Thyroid gland (tissue), 4 donors: ENCODE measurements around the gene LINC01488. TPM values are rescaled to one million over a fixed set of nuclear protein-coding genes. Genes with fewer than 3 reads are reported as not detected.

ENCODE experiments used
- DNase-seq, 2 donors: peaks; one replicate each; pipeline ENCODE4 v3.0.0-alpha.2; 2019
- H3K27ac ChIP-seq, 3 donors: fragments of 200-600 bp; sonication (generic); 1 replicate in 2 of 3; 2 replicates in 1 of 3; pipeline ENCODE4 v1.5.1; 2016 to 2019; ENCODE audit warnings: mild to moderate bottlenecking in 1 of 3, moderate library complexity in 1 of 3
- H3K27me3 ChIP-seq: fragments of 200-600 bp; sonication (generic); one replicate; pipeline ENCODE4 v1.5.1; 2019
- H3K36me3 ChIP-seq, 2 donors: fragments of 200-600 bp; sonication (generic); one replicate each; pipeline ENCODE4 v1.5.1; 2016 to 2019
- H3K4me1 ChIP-seq, 2 donors: fragments of 200-600 bp; sonication (generic); one replicate each; pipeline ENCODE4 v1.5.1; 2017 to 2019
- H3K4me3 ChIP-seq, 3 donors: fragments of 200-600 bp; sonication (generic); replicated peaks in 1 of 3; 1 replicate in 2 of 3; 2 replicates in 1 of 3; pipeline ENCODE4 v1.5.1; 2016; ENCODE audit warnings: mild to moderate bottlenecking in 1 of 3
- H3K9me3 ChIP-seq: fragments of 200-600 bp; sonication (generic); one replicate; pipeline ENCODE4 v1.5.1; 2017
- CTCF ChIP-seq, 6 experiments: fragments of 200-600 bp in 3 of 6; fragments of 450-650 bp in 3 of 6; sonication (generic) in 3 of 6; IDR thresholded peaks; one replicate each; pipeline ENCODE4 v1.5.1; 2016 to 2019; ENCODE audit warnings: antibody characterized with exemption in 6 of 6, mild to moderate bottlenecking in 2 of 6, inconsistent platforms in 1 of 6, moderate library complexity in 1 of 6
- POLR2A ChIP-seq, 2 donors: fragments of 450-650 bp; IDR thresholded peaks; one replicate each; pipeline ENCODE4 v1.6.1; 2017; ENCODE audit warnings: antibody characterized with exemption in 2 of 2, mild to moderate bottlenecking in 2 of 2, moderate library complexity in 1 of 2
- WGBS, 2 donors: methylation state at CpG; one replicate each; pipeline ENCODE4 v1.1.5; 2017; 5-methylcytosine and 5-hydroxymethylcytosine counted together
- intact Hi-C: fragments of 100-400 bp; cut with DNase I; formaldehyde crosslinking; loops from one replicate; pipeline ENCODE4 v1.15.1; 2023
- total RNA-seq, 4 donors: library from RNA; depleted of rRNA; stranded (reverse); fragments of >200 nt; gene quantifications; one replicate each; pipeline ENCODE4 v1.2.3, GENCODE V29; 2016

LINC01488 gene
- total RNA-seq, 4 donors from 2014 or later, result not detected

DNA sequence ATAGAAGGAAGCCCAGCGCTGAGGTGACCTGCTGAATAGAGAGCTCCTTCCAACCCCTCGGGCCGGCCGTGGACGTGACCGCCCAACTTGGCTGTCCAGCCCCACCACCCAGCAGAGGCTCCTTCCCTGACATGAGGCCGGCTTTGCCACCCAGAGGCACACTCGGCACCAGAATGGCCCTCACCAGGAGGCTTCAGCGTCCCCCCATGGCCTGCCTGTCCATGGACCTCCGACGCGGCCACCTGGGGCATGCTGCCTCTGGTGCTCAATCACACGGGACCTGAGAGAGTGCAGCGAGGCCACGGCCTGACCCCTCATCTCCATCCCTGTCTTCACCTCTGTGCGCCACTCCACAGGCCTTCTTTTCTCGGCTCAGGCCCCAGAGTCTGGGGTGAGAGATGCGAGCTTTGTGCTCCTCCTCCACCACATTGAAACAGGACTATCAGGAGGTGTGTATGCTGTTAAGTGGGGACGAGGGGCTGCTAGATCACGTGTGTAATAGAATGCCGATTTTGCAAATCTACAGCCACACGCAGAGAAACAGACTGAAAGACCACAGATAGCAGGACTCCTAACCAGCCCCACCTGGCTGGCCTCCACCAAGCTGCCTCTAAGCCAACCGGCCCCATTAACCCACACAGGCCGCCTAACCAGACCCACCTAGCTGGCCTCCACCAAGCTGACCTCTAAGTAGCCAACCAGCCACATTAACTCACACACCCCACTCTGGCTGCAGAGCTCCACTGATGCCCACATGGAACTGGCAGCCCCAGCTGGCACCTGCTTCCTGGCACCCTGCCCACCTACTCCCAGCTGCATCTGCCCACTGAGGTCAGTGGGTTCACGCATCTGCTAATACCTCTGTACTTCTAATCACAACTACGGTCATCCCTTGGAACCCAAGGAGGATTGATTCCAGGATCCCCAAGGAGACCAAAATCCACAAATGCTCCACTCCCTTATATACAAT, 20.7 kb downstream of the LINC01488 start:
- no peak overlapping the region for H3K27ac ChIP-seq
- no peaks in the 10 kb centered on the region for H3K36me3 ChIP-seq
- H3K4me1 ChIP-seq, result peaks cover 3 to 4% of the 10 kb centered on the region in 2 donors
- H3K27me3 ChIP-seq, result no peaks in the 10 kb centered on the region
- WGBS, 2 donors, result 90 to 92% methylated on average over 22 to 24 of the region's 26 CpGs
- intact Hi-C loops, result no loop called here
- peak; percentile 23 to 30 for DNase-seq
- no peaks in the 10 kb centered on the region for H3K9me3 ChIP-seq
- no peak for TF ChIP-seq CTCF (IDR thresholded peaks at IDR 0.05)
- no peak for TF ChIP-seq POLR2A (IDR thresholded peaks at IDR 0.05)
- no peak overlapping the region for H3K4me3 ChIP-seq

GRCh38 chr11:69504127-69504526, 22.7 kb downstream of the LINC01488 start:
- Histone ChIP-seq H3K27me3 (no peaks in the 10 kb centered on the region), H3K36me3 (no peaks in the 10 kb centered on the region), H3K27ac (no peak overlapping the region), H3K4me1 (no peaks in the 10 kb centered on the region), H3K4me3 (no peak overlapping the region), H3K9me3 (no peaks in the 10 kb centered on the region)
- no peak for TF ChIP-seq CTCF (IDR thresholded peaks at IDR 0.05)
- no peak for TF ChIP-seq POLR2A (IDR thresholded peaks at IDR 0.05)
- 94 to 97% methylated on average over 8 to 9 of the region's 9 CpGs for WGBS, 2 donors
- DNase-seq, result no peak
- intact Hi-C loops, result no loop called here

DNA sequence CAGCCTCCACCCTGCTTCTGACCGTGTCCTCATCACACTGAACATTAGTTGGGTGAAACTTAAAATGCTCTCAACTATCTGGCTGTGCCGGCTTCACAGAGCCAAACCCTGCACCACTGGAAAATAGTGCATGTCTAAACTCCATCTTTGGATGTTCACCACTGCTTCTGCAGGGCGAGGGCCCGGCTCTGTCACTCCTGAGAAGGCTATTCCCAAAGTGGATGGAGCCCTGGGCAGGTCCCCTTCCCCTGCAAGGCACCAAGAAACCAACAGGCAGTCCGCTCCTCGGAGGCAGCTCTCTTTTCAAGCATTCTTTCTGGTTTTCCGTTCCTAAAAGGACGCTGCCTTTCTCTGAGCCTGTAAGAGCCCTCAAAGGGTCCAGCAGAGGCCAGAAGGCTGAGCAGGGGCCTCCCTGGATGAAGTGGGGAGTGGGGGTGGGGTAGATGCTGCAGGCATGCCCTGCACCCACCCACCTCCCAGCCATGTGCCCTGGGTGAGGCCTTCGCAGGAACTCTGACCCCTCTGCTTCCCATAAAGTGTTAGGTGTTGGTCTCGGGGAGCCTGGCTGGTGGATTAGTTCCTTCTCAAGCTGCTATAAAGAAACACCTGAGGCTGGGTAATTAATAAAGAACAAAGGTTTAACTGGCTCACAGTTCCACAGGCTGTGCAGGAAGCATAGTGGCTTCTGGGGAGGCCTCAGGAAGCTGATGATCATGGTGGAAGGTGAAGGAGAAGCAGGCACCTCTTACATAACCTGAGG, 23.3 kb downstream of the LINC01488 start:
- intact Hi-C loops, result no loop called here
- WGBS, 2 donors, result 90 to 93% methylated on average over 10 of the region's 10 CpGs

GRCh38 chr11:69508974-69509373, 27.5 kb downstream of the LINC01488 start:
- no peak overlapping the region for H3K27ac ChIP-seq
- H3K27me3 ChIP-seq, result no peaks in the 10 kb centered on the region
- no peak overlapping the region for H3K4me3 ChIP-seq
- no peak for DNase-seq
- intact Hi-C loops, result no loop called here
- H3K4me1 ChIP-seq, result peaks cover 0 to 12% of the 10 kb centered on the region in 2 donors
- TF ChIP-seq POLR2A (IDR thresholded peaks at IDR 0.05) (no peak), CTCF (IDR thresholded peaks at IDR 0.05) (no peak)
- 70 to 72% methylated on average over 5 of the region's 5 CpGs for WGBS, 2 donors
- no peaks in the 10 kb centered on the region for H3K9me3 ChIP-seq
- H3K36me3 ChIP-seq, result no peaks in the 10 kb centered on the region

More for the DNA sequence above, 23.3 kb downstream of the LINC01488 start:
- no peaks in the 10 kb centered on the region for H3K36me3 ChIP-seq
- H3K4me1 ChIP-seq, result peaks cover 0 to 6% of the 10 kb centered on the region in 2 donors
- no peaks in the 10 kb centered on the region for H3K27me3 ChIP-seq
- H3K27ac ChIP-seq, result no peak overlapping the region
- no peak for TF ChIP-seq CTCF (IDR thresholded peaks at IDR 0.05)
- no peak for TF ChIP-seq POLR2A (IDR thresholded peaks at IDR 0.05)
- no peak overlapping the region for H3K4me3 ChIP-seq
- no peak for DNase-seq
- H3K9me3 ChIP-seq, result no peaks in the 10 kb centered on the region
